ENCODE data around the gene TRAF2. TPM values are rescaled to one million over a fixed set of nuclear protein-coding genes. Genes with fewer than 3 reads are reported as not detected.

Gene TRAF2
- total RNA-seq, 2 donors from 2014 or later, result 53.5 to 73.3 TPM

DNA sequence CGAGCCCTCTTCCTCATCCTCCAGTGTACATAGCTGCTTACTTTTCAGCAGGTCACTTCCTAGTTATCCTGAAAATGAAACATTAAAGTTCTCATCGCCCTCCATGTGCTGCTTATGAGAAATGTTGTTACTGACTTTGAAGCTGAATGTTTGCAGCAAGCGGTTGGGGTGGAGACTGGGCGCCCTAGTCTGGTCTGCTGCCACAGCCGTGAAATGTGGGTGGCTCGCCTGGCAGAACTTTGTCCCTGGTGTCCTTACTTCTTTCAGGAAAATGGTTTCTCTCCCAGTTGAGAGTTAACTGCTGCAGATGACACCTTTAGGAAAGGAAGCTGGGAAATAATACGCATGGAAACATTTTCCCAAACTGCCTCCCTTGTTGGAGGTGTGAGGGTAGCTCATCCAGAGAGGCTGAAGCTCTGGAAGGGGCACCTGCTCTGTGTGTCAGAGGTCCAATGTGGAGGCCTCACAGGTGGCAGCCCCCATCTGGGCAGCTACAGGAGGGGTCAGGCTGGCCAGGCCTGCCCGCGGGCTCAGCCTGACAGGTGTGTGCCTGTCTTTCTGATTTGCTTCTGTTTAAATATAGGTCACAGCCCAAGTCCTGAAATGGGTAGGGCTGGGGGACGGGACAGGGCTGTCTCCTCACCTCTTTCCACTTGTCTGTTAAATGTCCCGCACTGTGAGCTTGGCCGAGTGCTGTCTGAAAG lies 24.0 kb downstream of the TRAF2 start:
- Mint-ChIP-seq H3K36me3 (ENCODE audit: insufficient read depth in 2 of 2) (peaks cover 5 to 23% of the 10 kb centered on the region in 2 donors), H3K27ac (no peak overlapping the region), H3K4me1 (ENCODE audit: low read depth) (peaks cover 5% of the 10 kb centered on the region), H3K27me3 (ENCODE audit: low read depth) (no peaks in the 10 kb centered on the region), H3K9me3 (no peaks in the 10 kb centered on the region), H3K4me3 (no peak overlapping the region)
- no peak for DNase-seq
- no peak for ATAC-seq (replicated peaks in 1 of 2)

DNA sequence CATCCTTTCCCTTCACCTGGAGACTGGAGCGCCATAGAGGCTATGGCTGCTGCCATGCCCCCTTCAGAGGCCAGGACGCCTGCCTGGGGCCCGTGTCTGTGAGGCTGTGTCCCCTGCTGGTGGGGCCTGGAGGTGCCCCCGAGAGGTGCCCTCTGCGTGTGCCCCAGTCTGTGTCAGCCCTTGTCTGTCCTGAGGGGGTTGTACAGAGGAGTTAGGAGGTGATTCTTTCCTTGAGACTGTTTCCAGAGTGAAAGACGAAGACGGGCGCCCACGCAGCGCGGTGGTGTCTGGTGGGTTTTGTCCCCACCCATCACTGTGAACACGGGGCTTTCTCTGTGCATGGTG lies 24.6 kb downstream of the TRAF2 start:
- Mint-ChIP-seq H3K36me3 (ENCODE audit: insufficient read depth in 2 of 2) (peaks cover 8 to 24% of the 10 kb centered on the region in 2 donors), H3K4me3 (no peak overlapping the region), H3K9me3 (no peaks in the 10 kb centered on the region), H3K27me3 (ENCODE audit: low read depth) (no peaks in the 10 kb centered on the region), H3K4me1 (ENCODE audit: low read depth) (peaks cover 6% of the 10 kb centered on the region), H3K27ac (no peak overlapping the region)
- DNase-seq (no peak), ATAC-seq (replicated peaks in 1 of 2) (no peak)

DNA sequence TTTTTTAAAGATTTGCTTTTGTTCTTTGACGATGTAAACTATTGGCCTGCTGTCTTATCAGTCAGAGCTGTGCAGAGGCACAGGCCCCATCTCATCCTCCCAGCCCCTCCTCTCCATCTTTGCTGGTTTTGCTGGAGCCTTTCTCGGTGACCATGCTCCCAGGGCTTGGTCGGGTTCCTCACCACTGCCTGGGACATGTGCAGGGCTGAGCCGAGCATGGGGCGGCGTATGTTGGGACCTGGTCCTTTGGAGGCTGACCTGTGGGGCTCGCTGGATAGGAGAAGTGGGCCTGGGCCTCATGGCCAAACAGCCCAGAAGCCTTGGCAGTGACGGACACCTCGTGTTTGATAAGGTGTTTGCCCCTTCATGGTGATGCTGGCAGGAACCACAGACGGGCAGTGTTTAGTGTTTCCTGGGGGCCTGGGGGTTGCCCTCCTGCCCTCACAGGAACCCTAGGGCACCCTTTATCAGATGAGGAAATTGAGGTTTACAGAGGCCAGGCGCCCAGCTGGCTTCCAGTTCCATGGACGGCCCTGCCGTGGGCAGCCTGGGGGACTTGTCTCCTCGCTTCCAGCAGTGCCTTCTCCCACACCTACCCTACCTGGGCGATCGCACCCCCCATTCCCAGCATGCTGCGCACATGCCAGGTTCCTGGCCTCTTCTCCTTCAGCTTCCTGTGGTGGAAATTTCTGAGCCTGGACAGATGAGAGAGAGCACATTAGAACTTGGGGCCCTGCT lies 27.6 kb downstream of the TRAF2 start:
- DNase-seq, result no peak
- H3K4me3 Mint-ChIP-seq, result no peak overlapping the region
- H3K4me1 Mint-ChIP-seq (ENCODE audit: low read depth), result peaks cover 10% of the 10 kb centered on the region
- H3K27ac Mint-ChIP-seq, result no peak overlapping the region
- no peaks in the 10 kb centered on the region for H3K27me3 Mint-ChIP-seq (ENCODE audit: low read depth)
- peaks cover 13 to 26% of the 10 kb centered on the region in 2 donors for H3K36me3 Mint-ChIP-seq (ENCODE audit: insufficient read depth in 2 of 2)
- H3K9me3 Mint-ChIP-seq, result no peaks in the 10 kb centered on the region
- no peak for ATAC-seq (replicated peaks in 1 of 2)

DNA sequence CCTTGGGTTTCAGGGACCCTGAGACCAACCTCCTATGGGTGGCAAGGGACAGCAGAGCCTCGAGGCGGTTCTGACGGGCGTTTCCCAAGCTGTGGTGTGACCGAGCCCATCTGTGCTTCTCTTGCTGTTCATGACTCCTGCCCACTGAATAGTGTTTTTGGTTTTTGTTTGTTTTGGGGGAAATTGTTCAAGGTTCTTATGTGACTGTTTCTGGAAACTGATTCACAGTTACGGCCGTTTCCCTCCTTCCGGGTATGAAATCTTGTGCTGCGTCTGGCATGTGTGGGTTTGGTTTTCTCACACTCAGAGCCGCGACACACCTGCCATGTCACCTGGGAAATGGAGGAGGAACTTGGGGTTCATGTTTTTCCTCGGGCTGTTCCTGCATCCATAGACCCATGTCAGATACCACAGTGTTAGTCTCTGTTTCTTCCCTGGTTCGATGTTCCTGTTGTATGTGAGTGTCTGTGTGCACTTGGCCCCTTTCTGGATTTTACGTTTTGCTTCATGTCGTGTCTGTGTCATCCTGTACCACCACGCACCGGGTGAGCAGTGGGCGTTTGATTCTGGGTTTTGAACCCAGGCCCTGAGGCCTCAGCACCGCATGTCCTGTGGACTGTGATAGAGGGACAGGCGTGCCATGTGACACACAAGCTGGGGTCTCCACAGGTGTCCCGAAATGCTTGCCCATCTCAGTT lies 29.5 kb downstream of the TRAF2 start:
- peaks cover 15 to 32% of the 10 kb centered on the region in 2 donors for H3K36me3 Mint-ChIP-seq (ENCODE audit: insufficient read depth in 2 of 2)
- peak overlapping the region; percentile 63 for H3K27ac Mint-ChIP-seq
- H3K9me3 Mint-ChIP-seq, result no peaks in the 10 kb centered on the region
- ATAC-seq (replicated peaks in 1 of 2), result peak; percentile 34 to 61
- H3K27me3 Mint-ChIP-seq (ENCODE audit: low read depth), result no peaks in the 10 kb centered on the region
- no peak for DNase-seq
- peak overlapping the region in 1 of 2 donors; percentile 49 for H3K4me3 Mint-ChIP-seq
- H3K4me1 Mint-ChIP-seq (ENCODE audit: low read depth), result peaks cover 10% of the 10 kb centered on the region

DNA sequence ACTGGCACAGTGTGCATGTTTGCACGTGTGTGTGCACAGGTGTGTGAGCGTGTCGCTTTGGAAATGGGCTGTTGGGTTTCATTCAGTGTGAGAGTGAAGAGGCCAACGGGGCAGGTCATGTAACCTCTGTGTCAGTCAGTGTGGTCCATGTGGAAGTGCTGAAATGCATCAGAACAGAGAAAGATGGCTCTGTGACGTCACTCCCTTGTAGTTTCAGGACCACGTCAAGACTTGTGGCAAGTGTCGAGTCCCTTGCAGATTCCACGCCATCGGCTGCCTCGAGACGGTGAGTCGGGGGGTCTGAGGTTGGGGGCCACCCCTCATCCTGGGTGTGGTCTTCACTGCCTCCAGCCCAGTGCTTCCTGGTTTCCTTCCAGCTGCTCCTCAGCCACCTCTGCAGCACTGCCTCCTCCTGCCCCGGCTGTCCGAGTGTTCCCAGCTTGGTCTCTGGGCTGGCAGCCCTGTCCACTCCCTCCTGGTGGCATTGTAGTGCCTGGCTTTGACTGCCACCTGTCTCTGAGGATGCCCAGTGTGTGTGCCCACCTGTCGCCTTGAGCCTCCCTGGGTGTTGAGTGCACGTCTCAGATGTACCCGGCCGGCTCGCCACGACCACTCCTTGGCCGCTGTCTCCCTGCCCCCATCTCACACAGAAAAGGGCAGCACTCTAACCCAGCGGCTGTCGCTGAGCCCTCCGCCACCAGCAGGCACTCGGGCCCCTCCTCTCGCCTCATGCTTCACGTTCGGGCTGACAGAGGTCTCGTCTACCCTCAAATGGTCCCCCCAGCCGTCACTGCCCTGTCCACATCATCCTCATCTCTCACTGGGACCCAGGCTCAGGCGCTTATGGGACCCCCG lies 30.2 kb downstream of the TRAF2 start:
- ATAC-seq (replicated peaks in 1 of 2), result peak; percentile 76 to 88
- H3K9me3 Mint-ChIP-seq, result no peaks in the 10 kb centered on the region
- peak in 1 of 2 donors; percentile 42 for DNase-seq
- no peaks in the 10 kb centered on the region for H3K27me3 Mint-ChIP-seq (ENCODE audit: low read depth)
- peaks cover 10% of the 10 kb centered on the region for H3K4me1 Mint-ChIP-seq (ENCODE audit: low read depth)
- H3K4me3 Mint-ChIP-seq, result peak overlapping the region in 1 of 2 donors; percentile 49
- peak overlapping the region; percentile 32 for H3K27ac Mint-ChIP-seq
- H3K36me3 Mint-ChIP-seq (ENCODE audit: insufficient read depth in 2 of 2), result peaks cover 15 to 33% of the 10 kb centered on the region in 2 donors

- DNase-seq, result no peak
- peak overlapping the region; percentile 59 for H3K27ac Mint-ChIP-seq
- no peaks in the 10 kb centered on the region for H3K9me3 Mint-ChIP-seq
- H3K4me3 Mint-ChIP-seq, result no peak overlapping the region
- H3K4me1 Mint-ChIP-seq (ENCODE audit: low read depth), result peaks cover 10% of the 10 kb centered on the region
- peaks cover 15 to 35% of the 10 kb centered on the region in 2 donors for H3K36me3 Mint-ChIP-seq (ENCODE audit: insufficient read depth in 2 of 2)
- ATAC-seq (replicated peaks in 1 of 2), result no peak
- no peaks in the 10 kb centered on the region for H3K27me3 Mint-ChIP-seq (ENCODE audit: low read depth)
Measured at GRCh38 chr9:136917902-136918301, 31.6 kb downstream of the TRAF2 start.

GRCh38 chr9:136920069-136920468 lies 33.8 kb downstream of the TRAF2 start:
- no peaks in the 10 kb centered on the region for H3K27me3 Mint-ChIP-seq (ENCODE audit: low read depth)
- peaks cover 13 to 35% of the 10 kb centered on the region in 2 donors for H3K36me3 Mint-ChIP-seq (ENCODE audit: insufficient read depth in 2 of 2)
- DNase-seq (no peak), ATAC-seq (replicated peaks in 1 of 2) (no peak)
- H3K27ac Mint-ChIP-seq, result no peak overlapping the region
- H3K4me3 Mint-ChIP-seq, result no peak overlapping the region
- H3K4me1 Mint-ChIP-seq (ENCODE audit: low read depth), result peaks cover 10% of the 10 kb centered on the region
- H3K9me3 Mint-ChIP-seq, result no peaks in the 10 kb centered on the region

DNA sequence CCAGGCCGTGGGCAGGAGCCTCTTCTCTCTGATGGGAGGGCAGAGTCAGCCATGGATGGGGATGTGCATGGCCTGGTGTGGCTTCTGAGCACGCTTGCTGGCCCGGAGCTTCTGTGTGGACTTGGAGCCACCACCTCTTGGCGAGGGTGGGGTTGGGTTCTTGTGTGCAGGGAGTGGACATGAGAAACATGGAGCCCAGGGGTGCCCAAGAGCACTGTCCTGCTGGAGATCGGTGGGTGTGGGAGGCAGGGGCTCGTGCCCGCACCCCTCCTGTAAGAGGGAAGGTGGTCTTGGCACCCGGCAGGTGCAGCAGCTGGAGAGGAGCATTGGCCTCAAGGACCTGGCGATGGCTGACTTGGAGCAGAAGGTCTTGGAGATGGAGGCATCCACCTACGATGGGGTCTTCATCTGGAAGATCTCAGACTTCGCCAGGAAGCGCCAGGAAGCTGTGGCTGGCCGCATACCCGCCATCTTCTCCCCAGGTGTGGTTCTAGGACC lies 34.5 kb downstream of the TRAF2 start:
- H3K27ac Mint-ChIP-seq, result no peak overlapping the region
- no peaks in the 10 kb centered on the region for H3K27me3 Mint-ChIP-seq (ENCODE audit: low read depth)
- ATAC-seq (replicated peaks in 1 of 2), result no peak

DNA sequence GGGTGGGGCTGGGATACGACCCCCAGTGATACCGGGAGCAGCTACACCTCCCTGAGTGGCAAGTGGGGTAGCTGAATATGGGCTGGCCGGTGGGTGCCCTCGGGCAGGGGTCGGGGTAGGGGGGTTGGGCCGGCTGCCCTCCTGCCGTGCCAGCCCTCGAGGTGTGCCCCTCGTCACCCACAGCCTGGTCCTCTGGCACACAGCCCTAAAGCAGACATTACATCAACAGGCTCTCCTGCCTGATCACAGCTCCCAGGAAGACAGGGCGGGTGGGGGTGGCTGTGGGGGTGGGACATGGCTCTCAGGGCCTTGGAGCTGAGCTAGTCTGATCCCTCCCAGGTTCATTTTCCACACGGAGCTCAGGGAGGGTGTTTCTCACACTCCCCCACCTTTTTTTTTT lies 35.0 kb downstream of the TRAF2 start:
- no peak overlapping the region for H3K27ac Mint-ChIP-seq
- peaks cover 10 to 31% of the 10 kb centered on the region in 2 donors for H3K36me3 Mint-ChIP-seq (ENCODE audit: insufficient read depth in 2 of 2)
- no peaks in the 10 kb centered on the region for H3K27me3 Mint-ChIP-seq (ENCODE audit: low read depth)
- no peaks in the 10 kb centered on the region for H3K9me3 Mint-ChIP-seq
- no peak overlapping the region for H3K4me3 Mint-ChIP-seq
- ATAC-seq (replicated peaks in 1 of 2), result no peak
- no peaks in the 10 kb centered on the region for H3K4me1 Mint-ChIP-seq (ENCODE audit: low read depth)
- DNase-seq, result no peak

More for the DNA sequence above, 34.5 kb downstream of the TRAF2 start:
- H3K36me3 Mint-ChIP-seq (ENCODE audit: insufficient read depth in 2 of 2), result peaks cover 10 to 33% of the 10 kb centered on the region in 2 donors
- no peak overlapping the region for H3K4me3 Mint-ChIP-seq
- H3K9me3 Mint-ChIP-seq, result no peaks in the 10 kb centered on the region
- DNase-seq, result no peak
- peaks cover 5% of the 10 kb centered on the region for H3K4me1 Mint-ChIP-seq (ENCODE audit: low read depth)

- H3K9me3 Mint-ChIP-seq, result no peaks in the 10 kb centered on the region
- no peaks in the 10 kb centered on the region for H3K27me3 Mint-ChIP-seq (ENCODE audit: low read depth)
- H3K4me1 Mint-ChIP-seq (ENCODE audit: low read depth), result no peaks in the 10 kb centered on the region
- no peak overlapping the region for H3K27ac Mint-ChIP-seq
- no peak for ATAC-seq (replicated peaks in 1 of 2)
- no peak for DNase-seq
- peaks cover 10 to 32% of the 10 kb centered on the region in 2 donors for H3K36me3 Mint-ChIP-seq (ENCODE audit: insufficient read depth in 2 of 2)
- no peak overlapping the region for H3K4me3 Mint-ChIP-seq
Measured at GRCh38 chr9:136921718-136922117, 35.4 kb downstream of the TRAF2 start.

GRCh38 chr9:136922540-136922939 lies 36.2 kb downstream of the TRAF2 start:
- H3K9me3 Mint-ChIP-seq, result no peaks in the 10 kb centered on the region
- no peaks in the 10 kb centered on the region for H3K27me3 Mint-ChIP-seq (ENCODE audit: low read depth)
- peaks cover 5 to 25% of the 10 kb centered on the region in 2 donors for H3K36me3 Mint-ChIP-seq (ENCODE audit: insufficient read depth in 2 of 2)
- H3K4me3 Mint-ChIP-seq, result no peak overlapping the region
- ATAC-seq (replicated peaks in 1 of 2), result no peak
- no peaks in the 10 kb centered on the region for H3K4me1 Mint-ChIP-seq (ENCODE audit: low read depth)
- DNase-seq, result no peak
- no peak overlapping the region for H3K27ac Mint-ChIP-seq

GRCh38 chr9:136923881-136924280 lies 37.6 kb downstream of the TRAF2 start:
- H3K4me1 Mint-ChIP-seq (ENCODE audit: low read depth), result no peaks in the 10 kb centered on the region
- no peak overlapping the region for H3K4me3 Mint-ChIP-seq
- DNase-seq (no peak), ATAC-seq (replicated peaks in 1 of 2) (no peak)
- no peaks in the 10 kb centered on the region for H3K27me3 Mint-ChIP-seq (ENCODE audit: low read depth)
- no peaks in the 10 kb centered on the region for H3K9me3 Mint-ChIP-seq
- H3K36me3 Mint-ChIP-seq (ENCODE audit: insufficient read depth in 2 of 2), result peaks cover 4 to 21% of the 10 kb centered on the region in 2 donors
- H3K27ac Mint-ChIP-seq, result no peak overlapping the region

Data from activated T-cell treated with anti-CD3 and anti-CD28 coated beads, Interleukin-2, amount 50 U/mL, for 72 hours (primary cell).